HCT116 (cell line): ENCODE data around the gene SPIRE2. TPM values are rescaled to one million over a fixed set of nuclear protein-coding genes. Genes with fewer than 3 reads are reported as not detected.

Experiments
- ATAC-seq: fragments of 200-7000 bp; cut with Tn5 transposase; 2 replicates; pipeline ENCODE4 v1.9.1; 2020; ENCODE audit warnings: mild to moderate bottlenecking, moderate library complexity
- BruUV-seq: library from RNA; stranded (reverse); fragments of 400-500 nt; replicated peaks from 2 replicates; lab custom pipeline; 2021; lab: Mats Ljungman, UMichigan
- CTCF ChIA-PET: fragments of 300-600 bp; sonication (Branson Sonifier 250); formaldehyde crosslinking; loops from one replicate; lab custom pipeline; 2021; ENCODE audit warnings: antibody characterized with exemption; lab: Charles Lee
- POLR2A ChIA-PET: fragments of 300-600, 350-600 bp; sonication (Branson Sonifier 250); formaldehyde crosslinking; loops from one replicate; lab custom pipeline; 2021; ENCODE audit warnings: antibody characterized with exemption; lab: Charles Lee
- RAD21 ChIA-PET, 2 experiments: fragments of 300-600 bp; sonication (Branson Sonifier 250); formaldehyde crosslinking; loops; one replicate each; lab custom pipeline; 2023; ENCODE audit warnings: low total read pairs in 2 of 2; ENCODE audit not compliant: uncharacterized antibody in 2 of 2, unreplicated experiment in 2 of 2, low non-redundant PET in 1 of 2; lab: Charles Lee
- DNase-seq: peaks from one replicate; pipeline ENCODE4 v3.0.0-alpha.2; 2010; ENCODE audit warnings: low read depth, low spot score
- H2AFZ ChIP-seq: fragments of 200-600 bp; shearing (Covaris generic), sonication (generic); 2 replicates; pipeline ENCODE4 v1.6.1; 2017; ENCODE audit warnings: low read depth, mixed run types, mixed read lengths, antibody characterized with exemption, low read length; ENCODE audit not compliant: poor library complexity, severe bottlenecking
- H3K27ac ChIP-seq: 2 replicates; pipeline ENCODE4 v1.5.1; 2012; ENCODE audit warnings: low read depth, low read length
- H3K27me3 ChIP-seq: fragments of 200-600 bp; sonication (generic); 2 replicates; pipeline ENCODE4 v1.6.1; 2016; ENCODE audit warnings: mixed run types, low read length, mixed read lengths; ENCODE audit not compliant: insufficient read depth
- H3K36me3 ChIP-seq, 2 experiments: fragments of 200-500 bp in 1 of 2; fragments of 200-600 bp in 1 of 2; sonication (Bioruptor generic) in 1 of 2; sonication (generic) in 1 of 2; 2 replicates each; pipeline versions ENCODE4 v1.5.1 to v1.6.1; 2014 to 2016; ENCODE audit warnings: low read length in 2 of 2, inconsistent platforms in 1 of 2, mixed read lengths in 1 of 2, mixed run types in 1 of 2; ENCODE audit not compliant: insufficient read depth in 2 of 2, control insufficient read depth in 1 of 2
- H3K4me1 ChIP-seq, 2 experiments: fragments of 200-600 bp in 1 of 2; sonication (generic) in 1 of 2; 2 replicates each; pipeline versions ENCODE4 v1.5.1 to v1.6.1; 2012 to 2017; ENCODE audit warnings: low read length in 2 of 2, inconsistent platforms in 1 of 2, mild to moderate bottlenecking in 1 of 2, mixed read lengths in 1 of 2, mixed run types in 1 of 2, moderate library complexity in 1 of 2; ENCODE audit not compliant: insufficient read depth in 2 of 2, control insufficient read depth in 1 of 2
- H3K4me2 ChIP-seq: fragments of 200-600 bp; sonication (generic); 2 replicates; pipeline ENCODE4 v1.6.1; 2017; ENCODE audit warnings: mixed run types, low read length, mixed read lengths
- H3K4me3 ChIP-seq, 2 experiments: fragments of 200-600 bp in 1 of 2; sonication (generic) in 1 of 2; replicated peaks in 1 of 2; 2 replicates each; pipeline ENCODE4 v1.5.1; 2011 to 2016; ENCODE audit warnings: low read length in 2 of 2, control low read depth in 1 of 2, low read depth in 1 of 2, mild to moderate bottlenecking in 1 of 2, mixed read lengths in 1 of 2, mixed run types in 1 of 2
- H3K79me2 ChIP-seq: fragments of 200-600 bp; sonication (generic); 2 replicates; pipeline ENCODE4 v1.6.1; 2017; ENCODE audit warnings: mild to moderate bottlenecking, mixed run types, low read length, moderate library complexity, mixed read lengths; ENCODE audit not compliant: insufficient read depth
- H3K9ac ChIP-seq: fragments of 200-600 bp; sonication (generic); 2 replicates; pipeline ENCODE4 v1.6.1; 2016; ENCODE audit warnings: low read length, mixed read lengths
- H3K9me2 ChIP-seq: fragments of 200-600 bp; sonication (generic), shearing (Covaris generic); 2 replicates; pipeline ENCODE4 v1.6.1; 2017; ENCODE audit warnings: mixed run types, mild to moderate bottlenecking, moderate library complexity; ENCODE audit not compliant: insufficient read depth
- H3K9me3 ChIP-seq, 2 experiments: fragments of 200-500 bp in 1 of 2; fragments of 200-600 bp in 1 of 2; sonication (Bioruptor generic) in 1 of 2; sonication (generic) in 1 of 2; 2 replicates each; pipeline ENCODE4 v1.6.1; 2014 to 2017; ENCODE audit warnings: low read length in 2 of 2, mixed read lengths in 2 of 2, inconsistent platforms in 1 of 2, low read depth in 1 of 2, mild to moderate bottlenecking in 1 of 2, mixed run types in 1 of 2, moderate library complexity in 1 of 2; ENCODE audit not compliant: control insufficient read depth in 1 of 2, insufficient read depth in 1 of 2
- H4K20me1 ChIP-seq: fragments of 200-600 bp; sonication (generic), shearing (Covaris generic); 2 replicates; pipeline ENCODE4 v1.6.1; 2017; ENCODE audit warnings: mixed run types, mild to moderate bottlenecking, moderate library complexity; ENCODE audit not compliant: insufficient read depth
- CTCF ChIP-seq, 3 experiments: fragments of 200-600 bp in 1 of 3; sonication (generic) in 1 of 3; IDR thresholded peaks in 2 of 3; conservative IDR thresholded peaks in 1 of 3; 2 replicates each; pipeline ENCODE4 v1.5.1; 2012 to 2017; ENCODE audit warnings: low read depth in 2 of 3, low read length in 2 of 3, antibody characterized with exemption in 1 of 3, borderline replicate concordance in 1 of 3, control low read depth in 1 of 3, mild to moderate bottlenecking in 1 of 3, mixed read lengths in 1 of 3, mixed run types in 1 of 3, moderate library complexity in 1 of 3; ENCODE audit not compliant: insufficient read depth in 1 of 3
- FOSL1 ChIP-seq: IDR thresholded peaks from 2 replicates; pipeline ENCODE4 v1.6.1; 2012; ENCODE audit warnings: low read depth
- RAD21 ChIP-seq: IDR thresholded peaks from 2 replicates; pipeline ENCODE4 v1.6.1; 2012; ENCODE audit warnings: low read depth, mild to moderate bottlenecking
- ZFX ChIP-seq: fragments of 450-650 bp; IDR thresholded peaks from 2 replicates; pipeline ENCODE4 v1.6.1; 2017
- ZNF274 ChIP-seq: fragments of 200-500 bp; sonication (Bioruptor generic); IDR thresholded peaks from 2 replicates; pipeline ENCODE4 v1.6.1; 2014; ENCODE audit warnings: mild to moderate bottlenecking, low read depth, low read length, inconsistent platforms
- intact Hi-C: fragments of 100-400 bp; cut with micrococcal nuclease; formaldehyde crosslinking; loops from 2 replicates; pipeline ENCODE4 v1.10.0; 2022
- total RNA-seq: library from RNA; stranded (reverse); gene quantifications from one replicate; pipeline ENCODE4 v1.2.1, GENCODE V29; 2021; ENCODE audit not compliant: unreplicated experiment

Gene SPIRE2
- total RNA-seq, 1 experiment from 2014 or later, result 21.2 TPM

DNA sequence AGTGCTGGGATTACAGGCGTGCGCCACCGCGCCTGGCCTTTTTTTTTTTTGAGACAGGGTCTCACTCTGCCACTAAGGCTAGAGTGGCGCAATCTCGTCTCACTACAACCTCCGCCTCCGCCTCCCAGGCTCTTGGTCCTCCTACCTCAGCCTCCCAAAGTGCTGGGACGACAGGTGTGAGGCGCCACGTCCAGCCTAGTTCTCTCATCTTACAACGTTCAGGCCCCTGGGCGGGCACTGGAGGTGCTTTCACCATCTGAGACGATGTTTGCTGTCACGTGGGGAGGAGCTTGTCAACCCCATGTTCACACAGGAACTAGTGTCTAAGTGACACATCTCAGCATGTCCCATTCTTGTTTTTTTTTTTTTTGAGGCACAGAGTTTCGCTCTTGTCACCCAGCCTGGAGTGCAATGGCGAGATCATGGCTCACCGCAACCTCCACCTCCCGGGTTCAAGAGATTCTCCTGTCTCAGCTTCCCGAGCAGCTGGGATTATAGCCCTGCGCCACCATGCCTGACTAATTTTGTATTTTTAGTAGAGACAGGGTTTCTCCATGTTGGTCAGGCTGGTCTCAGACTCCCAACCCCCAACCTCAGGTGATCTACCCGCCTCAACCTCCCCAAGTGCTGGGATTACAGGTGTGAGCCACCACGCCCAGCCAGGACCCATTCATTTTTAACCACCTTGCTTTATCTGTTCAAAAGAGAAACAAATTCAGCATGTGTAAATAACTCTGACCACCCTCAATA lies 6.7 kb upstream of the SPIRE2 start:
- H3K79me2 ChIP-seq, result peaks cover 4% of the 10 kb centered on the region; the same call in 1 of the 2 replicates
- H4K20me1 ChIP-seq, result no peaks in the 10 kb centered on the region
- ChIA-PET CTCF (no interaction called here), POLR2A (no interaction called here), RAD21 (no interaction called here)
- DNase-seq (no peak), ATAC-seq (no peak)
- no TSS peak for BruUV-seq
- no peak overlapping the region for H2AFZ ChIP-seq
- no peaks in the 10 kb centered on the region for H3K27me3 ChIP-seq
- no peak overlapping the region for H3K4me3 ChIP-seq
- peaks cover 0 to 6% of the 10 kb centered on the region in 2 experiments; a peak in 1 of 4 replicates for H3K9me3 ChIP-seq
- H3K27ac ChIP-seq, result no peak overlapping the region
- H3K36me3 ChIP-seq, result no peaks in the 10 kb centered on the region
- TF ChIP-seq CTCF (IDR thresholded peaks at IDR 0.05 in 2 of 3, conservative IDR thresholded peaks at IDR 0.05 in 1 of 3; ENCODE audit: borderline replicate concordance in 1 of 3, insufficient read depth in 1 of 3, low read depth in 2 of 3, low read length in 2 of 3) (no peak), RAD21 (no peak), ZNF274 (no peak), ZFX (no peak), FOSL1 (no peak)
- intact Hi-C loops, result no loop called here
- no peaks in the 10 kb centered on the region for H3K9me2 ChIP-seq
- H3K4me2 ChIP-seq, result peak overlapping the region; percentile 31; the same call in 1 of the 2 replicates
- 0 out of 2 replicates have a peak overlapping the region, but pooled peaks have one; percentile 0 for H3K9ac ChIP-seq
- peaks cover 17 to 29% of the 10 kb centered on the region in 2 experiments for H3K4me1 ChIP-seq
